AG10803 (cell line): ENCODE measurements around the gene NABP1.

Experiments
- DNase-seq: peaks from one replicate; pipeline ENCODE4 v3.0.0; 2010; ENCODE audit warnings: low read depth
- H3K4me3 ChIP-seq: 2 replicates; pipeline ENCODE4 v1.5.1; 2011; ENCODE audit warnings: mild to moderate bottlenecking, low read length, control low read depth
- TF ChIP-seq, protein P1 (sequence below): conservative IDR thresholded peaks from 2 replicates; pipeline ENCODE4 v1.5.1; 2011; ENCODE audit warnings: mild to moderate bottlenecking, low read length, control low read depth, inconsistent platforms

The NABP1 gene

DNA sequence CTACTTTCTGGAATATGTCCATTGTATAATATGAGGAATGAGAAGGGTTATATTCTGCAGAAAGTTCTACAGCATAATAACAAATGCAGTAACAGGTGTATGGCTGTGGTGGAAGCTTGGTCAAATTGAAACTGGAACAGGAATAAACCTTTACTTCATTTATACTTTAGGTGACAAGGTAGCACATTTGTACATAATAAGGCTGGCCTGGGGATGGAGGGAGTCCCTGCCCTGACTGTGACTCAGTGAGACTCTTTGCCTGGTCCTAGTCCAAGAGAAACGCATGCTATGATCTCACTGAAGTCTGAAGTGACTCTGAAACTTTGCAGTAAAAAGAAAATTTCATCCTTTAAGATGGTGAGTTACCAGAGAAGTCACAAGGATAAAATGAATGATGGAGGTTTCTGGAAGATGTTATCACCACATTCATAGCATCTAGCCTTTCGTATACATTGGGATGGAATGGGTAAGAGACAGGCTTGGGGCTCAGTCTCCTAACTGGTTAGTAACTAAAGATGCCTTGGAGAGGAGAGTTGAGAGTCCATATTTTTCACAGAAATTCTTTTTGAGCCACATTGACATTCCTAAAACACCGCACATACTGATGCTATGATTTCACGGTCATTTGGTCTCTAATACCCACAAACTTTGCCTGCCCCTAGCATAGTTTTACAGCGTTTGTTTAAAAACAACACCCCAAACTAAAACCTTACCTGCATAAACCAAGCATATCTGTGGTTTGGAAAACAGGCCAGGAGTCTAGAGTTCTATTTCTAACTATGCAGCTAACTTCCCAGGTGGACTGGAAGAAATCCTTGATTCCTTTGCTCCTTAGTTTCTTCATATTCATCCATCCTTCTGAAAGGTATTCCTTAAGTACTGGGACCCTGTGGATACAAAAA, 42.4 kb upstream of the NABP1 start:
- peak; percentile 93 for DNase-seq
- TF ChIP-seq, protein P1, sequence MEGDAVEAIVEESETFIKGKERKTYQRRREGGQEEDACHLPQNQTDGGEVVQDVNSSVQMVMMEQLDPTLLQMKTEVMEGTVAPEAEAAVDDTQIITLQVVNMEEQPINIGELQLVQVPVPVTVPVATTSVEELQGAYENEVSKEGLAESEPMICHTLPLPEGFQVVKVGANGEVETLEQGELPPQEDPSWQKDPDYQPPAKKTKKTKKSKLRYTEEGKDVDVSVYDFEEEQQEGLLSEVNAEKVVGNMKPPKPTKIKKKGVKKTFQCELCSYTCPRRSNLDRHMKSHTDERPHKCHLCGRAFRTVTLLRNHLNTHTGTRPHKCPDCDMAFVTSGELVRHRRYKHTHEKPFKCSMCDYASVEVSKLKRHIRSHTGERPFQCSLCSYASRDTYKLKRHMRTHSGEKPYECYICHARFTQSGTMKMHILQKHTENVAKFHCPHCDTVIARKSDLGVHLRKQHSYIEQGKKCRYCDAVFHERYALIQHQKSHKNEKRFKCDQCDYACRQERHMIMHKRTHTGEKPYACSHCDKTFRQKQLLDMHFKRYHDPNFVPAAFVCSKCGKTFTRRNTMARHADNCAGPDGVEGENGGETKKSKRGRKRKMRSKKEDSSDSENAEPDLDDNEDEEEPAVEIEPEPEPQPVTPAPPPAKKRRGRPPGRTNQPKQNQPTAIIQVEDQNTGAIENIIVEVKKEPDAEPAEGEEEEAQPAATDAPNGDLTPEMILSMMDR: no peak
- peak overlapping the region; percentile 13; the same call in 1 of the 2 replicates for H3K4me3 ChIP-seq

DNA sequence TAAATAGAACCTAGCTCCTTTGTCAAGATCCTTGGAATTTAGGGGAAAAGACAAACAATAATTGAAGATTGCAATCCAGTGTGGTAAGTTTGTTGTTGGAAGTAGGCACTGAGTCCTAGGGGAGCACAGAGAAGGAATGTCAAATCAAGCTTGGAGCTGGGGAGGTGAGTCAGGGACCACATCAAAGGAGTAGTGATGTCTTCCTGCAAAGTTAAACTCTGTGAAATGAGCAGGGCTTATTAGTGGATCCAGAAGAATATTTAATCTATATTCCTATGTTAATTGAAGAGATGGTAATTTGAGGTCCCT, 41.7 kb upstream of the NABP1 start:
- TF ChIP-seq, protein P1: no peak
- DNase-seq: peak; percentile 94
- H3K4me3 ChIP-seq: no peak overlapping the region

DNA sequence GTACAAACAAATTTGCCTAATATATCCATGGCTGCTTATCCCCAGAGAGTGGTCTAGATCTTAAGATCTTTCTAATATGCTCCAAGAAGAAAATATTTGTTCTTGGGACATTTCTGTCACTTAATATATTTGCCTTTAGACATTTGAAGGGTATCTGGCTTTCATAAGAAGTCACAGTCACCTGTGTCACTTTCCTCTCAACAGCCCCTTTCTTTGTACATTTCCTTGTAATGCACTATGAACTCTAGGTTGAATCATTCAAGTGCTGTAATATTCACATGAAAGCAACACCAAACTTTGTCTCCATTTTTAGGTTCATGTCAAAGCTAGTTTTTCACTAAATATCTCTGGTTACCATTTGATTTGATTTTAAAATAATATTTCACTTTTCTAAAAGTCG, 41.4 kb upstream of the NABP1 start:
- H3K4me3 ChIP-seq: no peak overlapping the region
- TF ChIP-seq, protein P1: no peak
- no peak for DNase-seq

DNA sequence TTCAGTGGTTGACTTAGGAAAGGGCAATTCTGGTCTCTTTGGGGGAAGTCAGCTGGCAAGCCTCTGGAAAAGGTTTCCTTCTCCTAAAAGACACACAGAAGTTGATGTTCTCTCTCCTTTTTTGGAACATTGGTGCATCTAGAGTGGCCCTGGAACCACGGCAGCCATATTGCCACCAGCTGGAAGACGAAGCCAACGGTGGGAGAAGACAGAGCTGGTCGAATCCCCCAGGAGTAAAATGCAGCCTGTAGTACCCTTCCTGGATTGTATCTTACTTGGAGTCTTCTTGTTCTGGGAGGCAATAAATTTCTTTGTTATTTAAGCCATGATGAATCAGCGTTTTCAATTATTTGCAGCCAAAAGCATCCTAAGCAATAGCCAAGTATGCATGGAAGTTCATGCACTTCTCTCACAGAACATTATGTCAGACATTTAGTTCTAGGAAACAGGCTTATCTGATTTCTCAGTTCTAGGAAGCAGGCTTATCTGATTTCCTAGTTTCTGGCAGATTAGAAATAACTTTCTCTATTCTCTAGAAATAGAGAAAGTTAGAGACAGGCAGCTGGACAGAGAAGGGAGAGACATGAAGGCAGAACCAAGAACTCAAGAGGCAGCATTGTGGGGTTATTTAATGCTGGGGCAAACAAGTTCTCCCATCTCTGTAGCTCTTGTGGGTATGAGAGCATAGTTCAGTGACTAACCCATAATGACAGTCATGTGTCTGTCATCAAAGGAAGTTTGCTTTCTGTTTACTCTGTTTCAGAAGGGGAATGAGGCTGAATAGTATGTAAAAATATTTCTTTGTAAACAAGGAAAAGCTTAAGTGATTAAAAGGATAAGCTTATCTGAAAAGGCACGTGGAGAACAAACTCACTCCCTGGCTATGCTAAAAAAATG, 40.5 kb upstream of the NABP1 start:
- no peak overlapping the region for H3K4me3 ChIP-seq
- TF ChIP-seq, protein P1: no peak
- peak; percentile 73 for DNase-seq

DNA sequence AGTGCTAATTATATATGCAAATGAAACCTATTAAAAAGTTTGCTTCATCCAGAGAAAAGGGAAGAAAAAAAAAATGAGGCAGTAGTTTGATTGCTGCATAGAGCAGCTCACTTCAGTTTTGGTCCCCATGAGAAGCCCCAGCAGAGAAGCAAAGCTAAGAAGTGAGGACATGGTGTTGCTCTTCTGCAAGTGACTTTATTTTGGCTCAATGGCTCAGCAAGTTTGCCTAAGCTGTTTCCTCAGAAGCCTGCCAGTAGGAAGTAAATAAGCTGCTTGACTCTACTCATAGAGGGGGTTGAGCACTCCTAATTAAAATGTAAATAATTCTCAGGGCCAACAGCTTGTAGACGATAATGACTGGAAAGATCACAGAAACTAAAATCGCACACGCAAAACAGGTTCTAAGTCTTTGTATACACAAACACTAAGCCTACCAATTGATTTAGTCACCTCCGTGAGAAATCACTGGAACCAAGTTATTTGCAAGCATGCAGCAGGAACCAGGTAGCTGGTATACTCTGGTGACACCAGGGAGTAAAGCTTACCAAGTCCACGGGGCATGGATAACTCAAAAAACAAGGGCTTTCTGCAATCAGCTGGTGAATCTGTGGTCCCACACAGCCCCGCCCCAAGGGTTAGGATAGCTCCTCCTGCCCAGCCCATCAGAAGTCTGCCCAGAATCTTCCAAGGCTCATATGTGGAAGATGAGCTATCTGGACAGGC, 39.7 kb upstream of the NABP1 start:
- no peak overlapping the region for H3K4me3 ChIP-seq
- DNase-seq: peak; percentile 23
- TF ChIP-seq, protein P1: no peak

DNA sequence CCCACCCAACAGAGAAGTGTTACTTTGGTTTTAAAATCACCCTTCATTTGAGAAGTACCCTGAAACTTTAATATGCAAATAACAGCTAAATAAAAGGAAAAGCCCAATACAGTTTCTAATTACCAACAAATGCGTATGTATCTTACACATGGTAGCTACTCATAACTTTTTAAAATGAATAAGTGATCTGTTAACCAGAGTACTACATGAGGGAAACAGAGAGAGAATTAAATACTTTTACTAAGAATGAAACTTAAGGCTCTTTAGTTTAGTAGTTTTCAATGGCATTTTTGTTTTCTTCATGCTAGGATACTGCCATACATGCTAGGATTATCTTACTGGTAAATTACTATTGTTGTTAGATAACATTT, 39.1 kb upstream of the NABP1 start:
- TF ChIP-seq, protein P1: no peak
- no peak overlapping the region for H3K4me3 ChIP-seq
- no peak for DNase-seq
